GM12878 (cell line): ENCODE measurements around the gene EFHC1. TPM values are rescaled to one million over a fixed set of nuclear protein-coding genes. Genes with fewer than 3 reads are reported as not detected.

Source experiments
- ATAC-seq: fragments of 200-7000 bp; cut with Tn5 transposase; 3 replicates; pipeline ENCODE4 v1.9.1; 2020; ENCODE audit warnings: mild to moderate bottlenecking, moderate library complexity
- BruUV-seq: library from RNA; stranded (reverse); fragments of 400-500 nt; replicated peaks from 2 replicates; lab custom pipeline; 2021; lab: Mats Ljungman, UMichigan
- CTCF ChIA-PET: fragments of 300-600 bp; sonication (Branson Sonifier 250); formaldehyde crosslinking; extraction: SDS; loops from one replicate; lab custom pipeline; 2021; ENCODE audit warnings: inconsistent platforms; lab: Yijun Ruan, JAX
- POLR2A ChIA-PET: fragments of 350-600 bp; formaldehyde crosslinking; extraction: SDS; loops from one replicate; lab custom pipeline; 2021; ENCODE audit warnings: inconsistent platforms; lab: Charles Lee
- RAD21 ChIA-PET: fragments of 300-600 bp; sonication (Branson Sonifier 250); formaldehyde crosslinking; loops from one replicate; lab custom pipeline; 2023; ENCODE audit warnings: antibody characterized with exemption; ENCODE audit not compliant: unreplicated experiment; lab: Charles Lee
- SMC1A ChIA-PET: fragments of 300-600 bp; sonication (Branson Sonifier 250); formaldehyde crosslinking; loops from one replicate; lab custom pipeline; 2023; ENCODE audit not compliant: unreplicated experiment, uncharacterized antibody; lab: Charles Lee
- DNase-seq: peaks from one replicate; pipeline ENCODE4 v3.0.0-alpha.2; 2011; ENCODE audit warnings: low read depth, low spot score
- FAIRE-seq: peaks from 3 replicates; lab custom pipeline; 2011; peaks lifted over from hg19 to GRCh38; lab: Jason Lieb, UNC
- H2AFZ ChIP-seq: 2 replicates; pipeline ENCODE4 v1.6.0; 2011; ENCODE audit warnings: low read depth, low read length, control low read depth; ENCODE audit not compliant: control insufficient read depth
- H3K27ac ChIP-seq: 2 replicates; pipeline ENCODE4 v1.5.1; 2011; ENCODE audit warnings: control low read depth; ENCODE audit not compliant: control insufficient read depth, insufficient read depth
- H3K27me3 ChIP-seq, 2 experiments: replicated peaks in 1 of 2; 2 replicates each; pipeline versions ENCODE4 v1.6.0 to v1.6.1; 2011; ENCODE audit warnings: low read length in 1 of 2; ENCODE audit not compliant: control insufficient read depth in 2 of 2, insufficient read depth in 2 of 2
- H3K36me3 ChIP-seq, 2 experiments: 2 replicates each; pipeline ENCODE4 v1.5.1; 2011; ENCODE audit warnings: low read length in 1 of 2; ENCODE audit not compliant: control insufficient read depth in 2 of 2, insufficient read depth in 2 of 2
- H3K4me1 ChIP-seq: 2 replicates; pipeline ENCODE4 v1.6.1; 2011; ENCODE audit warnings: mild to moderate bottlenecking, low read length, moderate library complexity, mixed read lengths; ENCODE audit not compliant: control insufficient read depth, insufficient read depth
- H3K4me2 ChIP-seq: 2 replicates; pipeline ENCODE4 v1.6.0; 2011; ENCODE audit warnings: control low read depth; ENCODE audit not compliant: control insufficient read depth, insufficient read depth
- H3K4me3 ChIP-seq: fragments of 200-600 bp; sonication (generic); 2 replicates; pipeline ENCODE4 v1.5.1; 2016
- H3K79me2 ChIP-seq: 2 replicates; pipeline ENCODE4 v1.6.0; 2011; ENCODE audit warnings: low read length; ENCODE audit not compliant: control insufficient read depth, insufficient read depth
- H3K9ac ChIP-seq: 2 replicates; pipeline ENCODE4 v1.8.0; 2011; ENCODE audit warnings: low read length, control low read depth, mixed read lengths; ENCODE audit not compliant: control insufficient read depth, insufficient read depth
- H3K9me3 ChIP-seq: replicated peaks from 3 replicates; pipeline ENCODE4 v1.5.1; 2011; ENCODE audit warnings: mild to moderate bottlenecking, low read length; ENCODE audit not compliant: control insufficient read depth, insufficient read depth
- H4K20me1 ChIP-seq: 2 replicates; pipeline ENCODE4 v1.6.0; 2011; ENCODE audit not compliant: control insufficient read depth, insufficient read depth
- CBX5 ChIP-seq: sonication (generic); IDR thresholded peaks from 2 replicates; pipeline ENCODE4 v1.6.1; 2016; ENCODE audit warnings: low read depth, moderate library complexity, mild to moderate bottlenecking, inconsistent platforms
- LARP7 ChIP-seq: fragments of 450-650 bp; IDR thresholded peaks from 2 replicates; pipeline ENCODE4 v1.6.1; 2017; ENCODE audit warnings: mild to moderate bottlenecking
- POLR2AphosphoS5 ChIP-seq: IDR thresholded peaks from 2 replicates; pipeline ENCODE4 v1.6.1; 2011; ENCODE audit warnings: mild to moderate bottlenecking, low read length, inconsistent platforms
- POU2F2 ChIP-seq: IDR thresholded peaks from 3 replicates; pipeline ENCODE4 v1.6.1; 2011; ENCODE audit warnings: low read depth, mild to moderate bottlenecking, low read length, borderline replicate concordance
- SP1 ChIP-seq: IDR thresholded peaks from one replicate; pipeline ENCODE4 v1.6.1; 2011; ENCODE audit warnings: low read depth, low read length
- SUZ12 ChIP-seq: fragments of 200-600 bp; sonication (generic); IDR thresholded peaks from one replicate; pipeline ENCODE4 v1.6.1; 2018; ENCODE audit warnings: antibody characterized with exemption, mild to moderate bottlenecking; ENCODE audit not compliant: unreplicated experiment
- ZBTB40 ChIP-seq: fragments of 450-650 bp; IDR thresholded peaks from 2 replicates; pipeline ENCODE4 v1.6.1; 2016; ENCODE audit warnings: mild to moderate bottlenecking, moderate library complexity, borderline replicate concordance
- ZSCAN29 ChIP-seq: fragments of 450-650 bp; IDR thresholded peaks from 2 replicates; pipeline ENCODE4 v1.6.1; 2017; ENCODE audit warnings: mild to moderate bottlenecking, moderate library complexity
- WGBS: methylation state at CpG from one replicate; pipeline ENCODE4 v1.1.6; 2016; ENCODE audit warnings: low lambda C conversion rate; ENCODE audit not compliant: insufficient replicate concordance, insufficient coverage; ENCODE audit errors: missing lambda C conversion rate; 5-methylcytosine and 5-hydroxymethylcytosine counted together
- in situ Hi-C: fragments of 300-500 bp; cut with MboI; formaldehyde crosslinking; loops from 9 replicates; pipeline ENCODE4 v1.14.3; 2018; ENCODE audit warnings: mixed read lengths
- intact Hi-C: fragments of 100-400 bp; cut with micrococcal nuclease; formaldehyde crosslinking; loops from one replicate; pipeline ENCODE4 v1.14.2; 2022; ENCODE audit not compliant: unreplicated experiment
- polyA plus RNA-seq, 11 experiments: library from polyadenylated mRNA; depleted of rRNA in 4 of 11; unstranded in 6 of 11; stranded (reverse) in 5 of 11; fragments of >200 nt; fragmentation: Nextera tagmentation in 4 of 11; fragmentation: Illumina TruSeq in 1 of 11; extraction: Ambion mirVana in 4 of 11; extraction: Trizol in 1 of 11; gene quantifications; 1 replicate in 1 of 11; 2 replicates in 10 of 11; pipeline versions ENCODE4 v1.2.1 to v1.2.3, GENCODE V29; 2011 to 2016; ENCODE audit warnings: inconsistent platforms in 2 of 11, missing spikeins in 2 of 11, low read depth in 1 of 11
- total RNA-seq, 4 experiments: library from RNA; depleted of rRNA in 3 of 4; stranded (reverse); fragments of >200 nt in 3 of 4; fragmentation: Illumina TruSeq in 1 of 4; extraction: Trizol in 1 of 4; gene quantifications; 2 replicates each; pipeline versions ENCODE4 v1.2.1 to v1.2.3, GENCODE V29; 2013 to 2021
- TF ChIP-seq, protein P1 (sequence below): IDR thresholded peaks from 2 replicates; pipeline ENCODE4 v1.6.1; 2012; ENCODE audit warnings: improper control_type of control experiment, low read depth, low read length; ENCODE audit not compliant: insufficient replicate concordance

Gene EFHC1
- total and polyA plus RNA-seq, 10 of the 15 experiments (the other 5 are each of a cell fraction or from before 2014, with no cell fraction given), result 5.5 to 14.5 (median 8.8) TPM

DNA sequence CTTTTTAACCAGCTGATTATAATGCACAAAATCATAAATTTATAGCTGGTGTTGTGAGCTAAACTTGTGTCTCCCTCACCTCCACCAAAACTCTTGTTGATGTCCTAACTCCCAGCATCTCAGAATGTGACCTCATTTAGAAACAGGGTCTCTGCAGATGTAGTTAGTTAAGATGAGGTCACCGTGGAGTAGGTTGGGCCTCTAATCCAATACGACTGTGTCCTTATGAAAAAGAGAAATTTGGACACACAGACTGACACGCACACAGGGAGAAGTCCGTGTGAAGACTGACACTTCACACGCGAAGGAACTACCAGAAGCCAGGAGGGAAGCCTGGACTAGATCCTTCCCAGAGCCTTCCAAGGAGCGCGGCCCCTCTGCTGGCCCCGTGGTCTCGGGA is 110.2 kb downstream of the EFHC1 start:
- POLR2A ChIA-PET, result no interaction called here

More for the DNA sequence above, 110.2 kb downstream of the EFHC1 start:
- no peak for DNase-seq
- no peak overlapping the region for H3K4me2 ChIP-seq
- H3K27ac ChIP-seq, result no peak overlapping the region
- TF ChIP-seq SP1 (no peak), CBX5 (no peak), LARP7 (no peak), POLR2AphosphoS5 (no peak), SUZ12 (no peak), ZSCAN29 (no peak), ZBTB40 (no peak), POU2F2 (no peak)
- TF ChIP-seq, protein P1, sequence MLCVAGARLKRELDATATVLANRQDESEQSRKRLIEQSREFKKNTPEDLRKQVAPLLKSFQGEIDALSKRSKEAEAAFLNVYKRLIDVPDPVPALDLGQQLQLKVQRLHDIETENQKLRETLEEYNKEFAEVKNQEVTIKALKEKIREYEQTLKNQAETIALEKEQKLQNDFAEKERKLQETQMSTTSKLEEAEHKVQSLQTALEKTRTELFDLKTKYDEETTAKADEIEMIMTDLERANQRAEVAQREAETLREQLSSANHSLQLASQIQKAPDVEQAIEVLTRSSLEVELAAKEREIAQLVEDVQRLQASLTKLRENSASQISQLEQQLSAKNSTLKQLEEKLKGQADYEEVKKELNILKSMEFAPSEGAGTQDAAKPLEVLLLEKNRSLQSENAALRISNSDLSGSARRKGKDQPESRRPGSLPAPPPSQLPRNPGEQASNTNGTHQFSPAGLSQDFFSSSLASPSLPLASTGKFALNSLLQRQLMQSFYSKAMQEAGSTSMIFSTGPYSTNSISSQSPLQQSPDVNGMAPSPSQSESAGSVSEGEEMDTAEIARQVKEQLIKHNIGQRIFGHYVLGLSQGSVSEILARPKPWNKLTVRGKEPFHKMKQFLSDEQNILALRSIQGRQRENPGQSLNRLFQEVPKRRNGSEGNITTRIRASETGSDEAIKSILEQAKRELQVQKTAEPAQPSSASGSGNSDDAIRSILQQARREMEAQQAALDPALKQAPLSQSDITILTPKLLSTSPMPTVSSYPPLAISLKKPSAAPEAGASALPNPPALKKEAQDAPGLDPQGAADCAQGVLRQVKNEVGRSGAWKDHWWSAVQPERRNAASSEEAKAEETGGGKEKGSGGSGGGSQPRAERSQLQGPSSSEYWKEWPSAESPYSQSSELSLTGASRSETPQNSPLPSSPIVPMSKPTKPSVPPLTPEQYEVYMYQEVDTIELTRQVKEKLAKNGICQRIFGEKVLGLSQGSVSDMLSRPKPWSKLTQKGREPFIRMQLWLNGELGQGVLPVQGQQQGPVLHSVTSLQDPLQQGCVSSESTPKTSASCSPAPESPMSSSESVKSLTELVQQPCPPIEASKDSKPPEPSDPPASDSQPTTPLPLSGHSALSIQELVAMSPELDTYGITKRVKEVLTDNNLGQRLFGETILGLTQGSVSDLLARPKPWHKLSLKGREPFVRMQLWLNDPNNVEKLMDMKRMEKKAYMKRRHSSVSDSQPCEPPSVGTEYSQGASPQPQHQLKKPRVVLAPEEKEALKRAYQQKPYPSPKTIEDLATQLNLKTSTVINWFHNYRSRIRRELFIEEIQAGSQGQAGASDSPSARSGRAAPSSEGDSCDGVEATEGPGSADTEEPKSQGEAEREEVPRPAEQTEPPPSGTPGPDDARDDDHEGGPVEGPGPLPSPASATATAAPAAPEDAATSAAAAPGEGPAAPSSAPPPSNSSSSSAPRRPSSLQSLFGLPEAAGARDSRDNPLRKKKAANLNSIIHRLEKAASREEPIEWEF, result no peak
- no peak for FAIRE-seq
- no peak for ATAC-seq
- H3K36me3 ChIP-seq, result peaks cover 0 to 5% of the 10 kb centered on the region in 2 experiments; a peak in 1 of 4 replicates
- in situ Hi-C loops, result no loop called here
- no peaks in the 10 kb centered on the region; the same call in 1 of the 2 replicates for H4K20me1 ChIP-seq
- RAD21 ChIA-PET, result interaction anchor here (0.7 kb wide), 1 partner anchor 549 kb away, joined by 3 read pairs; no protein-coding TSS in a partner anchor
- no peak overlapping the region for H3K4me3 ChIP-seq
- intact Hi-C loops, result no loop called here
- CTCF ChIA-PET, result interaction anchor here (1.1 kb wide), 1 partner anchor 42 kb away, joined by 3 read pairs; no protein-coding TSS in a partner anchor
- no peak overlapping the region for H2AFZ ChIP-seq
- 89% methylated on average over 10 of the region's 10 CpGs for WGBS
- SMC1A ChIA-PET, result interaction anchor here (0.9 kb wide), 1 partner anchor 35 kb away, joined by 4 read pairs; no protein-coding TSS in a partner anchor
- H3K9ac ChIP-seq, result no peak overlapping the region
- H3K27me3 ChIP-seq, result no peaks in the 10 kb centered on the region
- H3K79me2 ChIP-seq, result no peaks in the 10 kb centered on the region
- H3K4me1 ChIP-seq, result peaks cover 23% of the 10 kb centered on the region
- H3K9me3 ChIP-seq, result no peaks in the 10 kb centered on the region
- BruUV-seq, result no TSS peak
